Measurements from ENCODE around the gene XBP1.

Gene XBP1

GRCh38 chr22:28835630-28836189, 35.3 kb upstream of the XBP1 start:
- DNase-seq (ENCODE audit: low read depth) = no peak
- no peak overlapping the region for H3K4me3 ChIP-seq (ENCODE audit: control insufficient read depth, low read depth, low read length)
- TF ChIP-seq CTCF (conservative IDR thresholded peaks at IDR 0.05; ENCODE audit: control insufficient read depth, insufficient read depth, low read depth, low read length) = no peak

DNA sequence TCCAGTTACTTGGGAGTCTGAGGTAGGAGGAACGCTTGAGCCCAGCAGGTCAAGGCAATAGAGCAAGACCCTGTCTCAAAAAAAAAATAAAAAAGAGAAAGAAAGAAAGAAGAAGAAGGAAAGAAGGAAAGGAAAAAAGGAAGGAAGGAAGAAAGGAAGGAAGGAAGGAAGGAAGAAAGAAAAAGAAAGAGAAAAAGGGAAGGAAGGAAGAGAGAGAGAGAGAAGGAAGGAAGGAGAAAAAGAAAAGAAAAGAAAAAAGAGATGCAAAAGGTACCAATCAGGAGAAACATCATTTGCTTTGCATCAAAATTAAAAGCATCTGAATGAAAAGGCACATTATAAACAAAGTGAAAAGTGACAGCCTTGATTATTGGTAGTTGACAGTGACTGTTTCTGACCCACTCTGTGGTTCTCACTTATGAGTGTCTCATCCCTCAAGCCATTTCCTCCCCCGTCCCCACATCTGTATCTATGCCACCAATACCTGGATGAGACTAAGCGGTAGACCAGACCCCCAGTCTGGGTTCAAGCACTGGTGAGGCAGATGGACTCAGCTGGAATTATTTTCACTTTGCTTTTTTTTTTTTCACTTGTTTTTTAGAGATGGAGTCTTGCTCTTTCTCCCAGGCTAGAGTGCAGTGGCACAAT, 33.0 kb upstream of the XBP1 start:
- H3K4me3 ChIP-seq (ENCODE audit: control insufficient read depth, low read depth, low read length) = no peak overlapping the region
- DNase-seq (ENCODE audit: low read depth) = no peak
- TF ChIP-seq CTCF (conservative IDR thresholded peaks at IDR 0.05; ENCODE audit: control insufficient read depth, insufficient read depth, low read depth, low read length) = no peak

DNA sequence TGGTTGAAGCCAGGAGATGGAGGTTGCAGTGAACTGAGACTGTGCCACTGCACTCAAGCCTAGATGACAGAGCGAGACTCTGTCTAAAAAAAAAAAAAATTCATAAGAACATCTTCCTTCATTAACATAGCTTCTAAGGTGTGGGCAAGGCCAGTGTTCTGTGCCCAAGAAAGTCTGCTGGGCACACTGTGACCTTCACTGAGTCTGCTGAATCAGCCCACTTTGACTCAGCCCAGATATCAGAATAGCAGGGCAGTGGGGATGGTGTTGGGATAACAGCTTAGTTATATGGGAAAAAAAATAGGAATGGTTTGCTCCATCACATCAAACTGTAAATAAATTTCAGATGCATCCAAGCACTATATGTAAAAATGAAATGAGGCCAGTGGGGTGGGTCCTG, 32.4 kb upstream of the XBP1 start:
- TF ChIP-seq CTCF (conservative IDR thresholded peaks at IDR 0.05; ENCODE audit: control insufficient read depth, insufficient read depth, low read depth, low read length) = no peak
- no peak for DNase-seq (ENCODE audit: low read depth)
- H3K4me3 ChIP-seq (ENCODE audit: control insufficient read depth, low read depth, low read length) = no peak overlapping the region

GRCh38 chr22:28831140-28832072, 31.0 kb upstream of the XBP1 start:
- no peak for DNase-seq (ENCODE audit: low read depth)
- no peak for TF ChIP-seq CTCF (conservative IDR thresholded peaks at IDR 0.05; ENCODE audit: control insufficient read depth, insufficient read depth, low read depth, low read length)
- H3K4me3 ChIP-seq (ENCODE audit: control insufficient read depth, low read depth, low read length) = no peak overlapping the region

DNA sequence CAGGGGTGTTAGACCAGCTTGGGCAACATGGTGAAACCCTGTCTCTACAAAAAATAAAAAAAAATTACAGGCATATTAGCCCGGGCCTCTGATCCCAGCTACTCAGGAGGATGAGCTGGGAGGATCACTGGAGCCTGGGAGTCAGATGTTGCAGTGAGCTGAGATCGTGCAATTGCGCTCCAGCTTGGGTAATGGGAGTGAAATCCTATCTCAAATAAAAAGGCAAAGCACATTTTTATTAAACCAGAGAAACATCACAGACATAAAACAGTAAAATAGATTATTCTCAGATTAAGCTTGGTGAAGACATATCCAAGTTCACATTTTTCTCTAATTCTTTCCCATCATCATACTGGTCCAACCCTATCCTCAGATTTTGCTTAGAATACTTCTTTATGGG, 30.1 kb upstream of the XBP1 start:
- H3K4me3 ChIP-seq (ENCODE audit: control insufficient read depth, low read depth, low read length) = no peak overlapping the region
- no peak for TF ChIP-seq CTCF (conservative IDR thresholded peaks at IDR 0.05; ENCODE audit: control insufficient read depth, insufficient read depth, low read depth, low read length)

DNA sequence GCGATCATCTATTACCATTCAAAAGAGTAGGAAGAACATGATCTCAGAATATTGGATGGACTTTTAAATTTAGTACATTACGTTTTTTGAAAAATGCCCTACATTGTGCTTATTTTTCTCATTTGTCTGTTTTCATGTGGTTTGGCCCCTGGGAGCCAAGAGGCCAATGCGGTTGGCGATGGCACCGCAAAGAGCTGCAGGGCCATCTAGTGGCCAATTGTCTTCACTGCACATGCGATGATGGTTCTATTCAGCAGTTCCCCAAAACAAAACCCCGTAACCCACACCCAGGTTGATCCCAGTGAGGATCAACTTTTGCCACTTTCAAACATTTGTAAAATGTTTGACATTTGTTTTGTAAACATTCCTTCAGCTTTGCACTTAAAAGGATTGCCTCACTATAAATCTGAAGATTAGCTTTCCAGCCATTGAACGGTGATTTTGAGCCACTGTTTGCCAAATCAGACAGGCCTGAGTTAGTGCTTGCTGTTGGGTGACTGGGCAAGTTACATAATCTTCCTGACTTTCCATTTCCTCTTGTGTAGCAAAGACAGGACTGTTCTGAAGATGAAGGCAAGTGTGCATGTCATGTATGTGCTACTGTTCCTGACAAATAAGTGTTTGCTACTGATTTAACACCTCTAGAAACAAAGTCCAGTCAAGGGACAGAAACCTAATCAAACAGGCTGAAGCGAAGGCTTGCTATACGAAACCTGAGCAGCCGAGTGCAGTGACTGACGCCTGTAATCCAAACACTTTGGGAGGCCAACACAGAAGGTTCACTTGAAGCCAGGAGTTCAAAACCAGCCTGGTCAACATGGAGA, 29.2 kb upstream of the XBP1 start:
- peak; percentile 99 for TF ChIP-seq CTCF (conservative IDR thresholded peaks at IDR 0.05; ENCODE audit: control insufficient read depth, insufficient read depth, low read depth, low read length)
- H3K4me3 ChIP-seq (ENCODE audit: control insufficient read depth, low read depth, low read length) = no peak overlapping the region
- peak; percentile 73 for DNase-seq (ENCODE audit: low read depth)

More for the DNA sequence above, 30.1 kb upstream of the XBP1 start:
- no peak for DNase-seq (ENCODE audit: low read depth)

Measured in fibroblast of mammary gland (primary cell).